ENCODE measurements around the gene TNIK. TPM values are rescaled to one million over a fixed set of nuclear protein-coding genes. Genes with fewer than 3 reads are reported as not detected.

The TNIK gene
- total RNA-seq, 1 experiment from 2014 or later: not detected

DNA sequence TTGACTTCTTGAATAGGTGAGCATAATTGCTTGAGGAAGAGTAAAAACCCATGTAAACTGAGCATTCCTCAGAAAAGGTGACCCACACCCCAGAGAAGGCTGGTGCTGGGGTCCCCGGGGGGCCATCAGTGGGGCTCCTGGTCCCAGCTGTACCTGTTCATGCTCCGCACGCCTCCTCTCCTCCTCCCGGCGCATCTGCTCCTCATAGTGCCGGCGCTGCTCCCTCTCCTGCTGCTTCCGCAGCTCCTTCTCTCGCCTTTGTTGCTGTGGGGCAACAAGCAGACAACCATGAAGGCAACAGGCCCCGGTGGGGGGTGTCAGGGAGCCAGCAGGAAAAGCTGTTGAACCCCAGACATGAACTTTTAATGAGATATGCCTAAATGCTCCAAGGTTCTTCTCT, 320.0 kb downstream of the TNIK start:
- DNase-seq: no peak
- Histone ChIP-seq H3K27me3 (ENCODE audit: low read length) (no peaks in the 10 kb centered on the region), H3K27ac (ENCODE audit: low read length) (no peak overlapping the region), H3K9ac (ENCODE audit: low read length) (no peak overlapping the region), H3K4me1 (ENCODE audit: low read length) (no peaks in the 10 kb centered on the region), H3K4me2 (ENCODE audit: low read depth, low read length, poor library complexity, severe bottlenecking) (no peak overlapping the region), H3K9me2 (replicated peaks; ENCODE audit: insufficient read depth, low read length) (no peaks in the 10 kb centered on the region), H2AFZ (ENCODE audit: low read length) (no peak overlapping the region), H3K36me3 (ENCODE audit: insufficient read depth, low read length) (no peaks in the 10 kb centered on the region), H3K9me3 (ENCODE audit: low read length) (no peaks in the 10 kb centered on the region), H4K20me1 (ENCODE audit: insufficient read depth, low read depth, low read length) (no peaks in the 10 kb centered on the region), H3K79me2 (ENCODE audit: low read length) (no peaks in the 10 kb centered on the region), H3K4me3 (ENCODE audit: low read length) (no peak overlapping the region)

GRCh38 chr3:171138027-171138426, 322.2 kb downstream of the TNIK start:
- H4K20me1 ChIP-seq (ENCODE audit: insufficient read depth, low read depth, low read length): no peaks in the 10 kb centered on the region
- no peak overlapping the region for H3K4me2 ChIP-seq (ENCODE audit: low read depth, low read length, poor library complexity, severe bottlenecking)
- no peak overlapping the region for H2AFZ ChIP-seq (ENCODE audit: low read length)
- no peak overlapping the region for H3K4me3 ChIP-seq (ENCODE audit: low read length)
- H3K79me2 ChIP-seq (ENCODE audit: low read length): no peaks in the 10 kb centered on the region
- H3K9me3 ChIP-seq (ENCODE audit: low read length): no peaks in the 10 kb centered on the region
- H3K9me2 ChIP-seq (replicated peaks; ENCODE audit: insufficient read depth, low read length): no peaks in the 10 kb centered on the region
- H3K27me3 ChIP-seq (ENCODE audit: low read length): no peaks in the 10 kb centered on the region
- no peaks in the 10 kb centered on the region for H3K4me1 ChIP-seq (ENCODE audit: low read length)
- no peak overlapping the region for H3K9ac ChIP-seq (ENCODE audit: low read length)
- no peak overlapping the region for H3K27ac ChIP-seq (ENCODE audit: low read length)
- DNase-seq: no peak
- no peaks in the 10 kb centered on the region for H3K36me3 ChIP-seq (ENCODE audit: insufficient read depth, low read length)

GRCh38 chr3:171135549-171135948, 324.7 kb downstream of the TNIK start:
- DNase-seq: no peak
- Histone ChIP-seq H3K27me3 (ENCODE audit: low read length) (no peaks in the 10 kb centered on the region), H3K27ac (ENCODE audit: low read length) (no peak overlapping the region), H2AFZ (ENCODE audit: low read length) (no peak overlapping the region), H3K9ac (ENCODE audit: low read length) (no peak overlapping the region), H3K36me3 (ENCODE audit: insufficient read depth, low read length) (no peaks in the 10 kb centered on the region), H3K9me2 (replicated peaks; ENCODE audit: insufficient read depth, low read length) (no peaks in the 10 kb centered on the region), H4K20me1 (ENCODE audit: insufficient read depth, low read depth, low read length) (no peaks in the 10 kb centered on the region), H3K4me3 (ENCODE audit: low read length) (no peak overlapping the region), H3K9me3 (ENCODE audit: low read length) (no peaks in the 10 kb centered on the region), H3K4me2 (ENCODE audit: low read depth, low read length, poor library complexity, severe bottlenecking) (no peak overlapping the region), H3K79me2 (ENCODE audit: low read length) (no peaks in the 10 kb centered on the region), H3K4me1 (ENCODE audit: low read length) (no peaks in the 10 kb centered on the region)

DNA sequence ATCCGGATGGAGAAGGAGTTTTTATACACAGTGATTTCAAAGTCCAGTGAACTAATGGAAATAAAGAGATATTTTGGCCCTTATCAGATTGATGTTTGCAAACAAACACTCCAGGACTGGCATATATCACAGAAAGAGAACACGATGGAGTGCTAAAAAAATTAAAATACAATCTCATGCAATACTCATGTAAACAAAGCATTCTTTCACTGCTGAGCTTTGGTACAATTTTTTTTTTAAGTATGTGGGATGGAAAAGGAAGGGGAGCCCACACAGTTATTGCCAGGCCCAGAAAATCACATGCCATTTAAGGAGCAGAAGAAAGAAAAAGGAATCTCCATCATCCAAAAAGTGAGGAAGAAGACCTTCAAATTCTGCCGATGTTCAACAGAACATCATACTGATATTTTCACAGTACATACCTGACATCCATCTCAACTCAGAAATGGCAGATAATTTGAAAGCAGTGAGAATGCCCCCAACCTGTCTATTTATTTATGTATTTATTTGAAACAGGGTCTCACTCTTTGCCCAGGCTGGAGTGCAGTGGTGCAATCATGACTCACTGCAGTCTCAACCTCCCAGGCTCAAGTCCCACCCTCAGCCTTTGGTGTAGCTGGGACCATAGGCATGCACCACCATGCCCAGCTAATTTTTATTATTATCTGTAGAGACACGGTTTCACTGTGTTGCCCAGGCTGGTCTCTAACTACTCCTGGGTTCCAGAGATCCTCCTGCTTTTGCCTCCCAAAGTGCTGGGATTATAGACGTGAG, 326.2 kb downstream of the TNIK start:
- Histone ChIP-seq H3K36me3 (ENCODE audit: insufficient read depth, low read length) (no peaks in the 10 kb centered on the region), H3K27ac (ENCODE audit: low read length) (no peak overlapping the region), H3K4me2 (ENCODE audit: low read depth, low read length, poor library complexity, severe bottlenecking) (no peak overlapping the region), H3K9ac (ENCODE audit: low read length) (no peak overlapping the region), H3K4me1 (ENCODE audit: low read length) (no peaks in the 10 kb centered on the region), H3K4me3 (ENCODE audit: low read length) (no peak overlapping the region), H3K9me2 (replicated peaks; ENCODE audit: insufficient read depth, low read length) (no peaks in the 10 kb centered on the region), H2AFZ (ENCODE audit: low read length) (no peak overlapping the region), H3K79me2 (ENCODE audit: low read length) (no peaks in the 10 kb centered on the region), H3K27me3 (ENCODE audit: low read length) (no peaks in the 10 kb centered on the region), H3K9me3 (ENCODE audit: low read length) (no peaks in the 10 kb centered on the region), H4K20me1 (ENCODE audit: insufficient read depth, low read depth, low read length) (no peaks in the 10 kb centered on the region)
- DNase-seq: no peak

GRCh38 chr3:171133337-171133736, 326.9 kb downstream of the TNIK start:
- Histone ChIP-seq H3K27ac (ENCODE audit: low read length) (no peak overlapping the region), H3K36me3 (ENCODE audit: insufficient read depth, low read length) (no peaks in the 10 kb centered on the region), H3K4me1 (ENCODE audit: low read length) (no peaks in the 10 kb centered on the region), H2AFZ (ENCODE audit: low read length) (no peak overlapping the region), H3K4me3 (ENCODE audit: low read length) (no peak overlapping the region), H4K20me1 (ENCODE audit: insufficient read depth, low read depth, low read length) (no peaks in the 10 kb centered on the region), H3K79me2 (ENCODE audit: low read length) (no peaks in the 10 kb centered on the region), H3K9ac (ENCODE audit: low read length) (no peak overlapping the region), H3K4me2 (ENCODE audit: low read depth, low read length, poor library complexity, severe bottlenecking) (no peak overlapping the region), H3K9me2 (replicated peaks; ENCODE audit: insufficient read depth, low read length) (no peaks in the 10 kb centered on the region), H3K27me3 (ENCODE audit: low read length) (no peaks in the 10 kb centered on the region), H3K9me3 (ENCODE audit: low read length) (no peaks in the 10 kb centered on the region)
- DNase-seq: no peak

DNA sequence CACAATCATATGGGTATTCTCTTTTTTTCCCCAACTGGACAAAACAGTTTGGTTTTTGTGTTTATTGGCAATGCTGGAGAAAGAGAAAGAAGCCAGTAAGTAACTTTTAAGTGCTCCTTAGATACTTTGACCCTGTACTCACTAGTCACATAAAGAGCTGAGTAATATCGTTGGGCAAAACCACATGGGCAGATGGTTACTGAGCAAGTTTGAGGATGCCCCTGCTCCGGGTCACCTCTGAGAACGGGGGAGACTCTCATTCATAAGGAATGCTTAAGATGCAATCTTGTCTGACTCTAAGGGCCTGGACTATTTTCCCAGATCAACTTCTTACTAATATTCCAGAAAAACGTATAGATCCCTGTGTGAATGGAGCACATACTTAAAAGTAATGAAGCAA, 327.3 kb downstream of the TNIK start:
- DNase-seq: no peak
- Histone ChIP-seq H2AFZ (ENCODE audit: low read length) (no peak overlapping the region), H4K20me1 (ENCODE audit: insufficient read depth, low read depth, low read length) (no peaks in the 10 kb centered on the region), H3K27me3 (ENCODE audit: low read length) (no peaks in the 10 kb centered on the region), H3K9ac (ENCODE audit: low read length) (no peak overlapping the region), H3K4me1 (ENCODE audit: low read length) (no peaks in the 10 kb centered on the region), H3K9me3 (ENCODE audit: low read length) (no peaks in the 10 kb centered on the region), H3K9me2 (replicated peaks; ENCODE audit: insufficient read depth, low read length) (no peaks in the 10 kb centered on the region), H3K4me3 (ENCODE audit: low read length) (no peak overlapping the region), H3K79me2 (ENCODE audit: low read length) (no peaks in the 10 kb centered on the region), H3K36me3 (ENCODE audit: insufficient read depth, low read length) (no peaks in the 10 kb centered on the region), H3K4me2 (ENCODE audit: low read depth, low read length, poor library complexity, severe bottlenecking) (no peak overlapping the region), H3K27ac (ENCODE audit: low read length) (no peak overlapping the region)

- H3K9me3 ChIP-seq (ENCODE audit: low read length): no peaks in the 10 kb centered on the region
- H3K27ac ChIP-seq (ENCODE audit: low read length): no peak overlapping the region
- no peak for DNase-seq
- H3K36me3 ChIP-seq (ENCODE audit: insufficient read depth, low read length): no peaks in the 10 kb centered on the region
- no peak overlapping the region for H3K4me2 ChIP-seq (ENCODE audit: low read depth, low read length, poor library complexity, severe bottlenecking)
- H2AFZ ChIP-seq (ENCODE audit: low read length): no peak overlapping the region
- H3K4me1 ChIP-seq (ENCODE audit: low read length): no peaks in the 10 kb centered on the region
- no peaks in the 10 kb centered on the region for H4K20me1 ChIP-seq (ENCODE audit: insufficient read depth, low read depth, low read length)
- no peaks in the 10 kb centered on the region for H3K9me2 ChIP-seq (replicated peaks; ENCODE audit: insufficient read depth, low read length)
- H3K27me3 ChIP-seq (ENCODE audit: low read length): no peaks in the 10 kb centered on the region
- H3K79me2 ChIP-seq (ENCODE audit: low read length): no peaks in the 10 kb centered on the region
- no peak overlapping the region for H3K4me3 ChIP-seq (ENCODE audit: low read length)
- no peak overlapping the region for H3K9ac ChIP-seq (ENCODE audit: low read length)
Measured at GRCh38 chr3:171129827-171130226, 330.4 kb downstream of the TNIK start.

- Histone ChIP-seq H3K9me3 (ENCODE audit: low read length) (no peaks in the 10 kb centered on the region), H3K27me3 (ENCODE audit: low read length) (no peaks in the 10 kb centered on the region), H3K79me2 (ENCODE audit: low read length) (no peaks in the 10 kb centered on the region), H3K27ac (ENCODE audit: low read length) (no peak overlapping the region), H2AFZ (ENCODE audit: low read length) (no peak overlapping the region), H3K4me2 (ENCODE audit: low read depth, low read length, poor library complexity, severe bottlenecking) (no peak overlapping the region), H3K9ac (ENCODE audit: low read length) (no peak overlapping the region), H3K9me2 (replicated peaks; ENCODE audit: insufficient read depth, low read length) (no peaks in the 10 kb centered on the region), H4K20me1 (ENCODE audit: insufficient read depth, low read depth, low read length) (no peaks in the 10 kb centered on the region), H3K36me3 (ENCODE audit: insufficient read depth, low read length) (no peaks in the 10 kb centered on the region), H3K4me3 (ENCODE audit: low read length) (no peak overlapping the region), H3K4me1 (ENCODE audit: low read length) (no peaks in the 10 kb centered on the region)
- no peak for DNase-seq
Measured at GRCh38 chr3:171127611-171128010, 332.6 kb downstream of the TNIK start.
